Measurements from ENCODE around the gene SLC44A4.
"Not testable (repeated sequence)": the region's sequence is repeated elsewhere in the genome, so short reads cannot be mapped to it uniquely, and the experiment has no call there.

GRCh38 chr6:31864123-31864562 lies 14.7 kb downstream of the SLC44A4 start:
- not testable (repeated sequence) for TF ChIP-seq CTCF (conservative IDR thresholded peaks at IDR 0.05; ENCODE audit: low read depth, low read length); EZH2phosphoT487 (IDR thresholded peaks at IDR 0.05; ENCODE audit: borderline replicate concordance, low read length)
